ENCODE results near the gene CDH4.

The CDH4 gene

GRCh38 chr20:61746147-61746646 lies 494.1 kb downstream of the CDH4 start:
- no peak overlapping the region for H3K4me3 ChIP-seq (replicated peaks; ENCODE audit: low read depth, low read length)
- no peak for DNase-seq (ENCODE audit: low read depth)
- TF ChIP-seq CTCF (IDR thresholded peaks at IDR 0.05; ENCODE audit: low read length, missing control alignments): no peak

GRCh38 chr20:61746781-61747180 lies 494.7 kb downstream of the CDH4 start:
- no peak for DNase-seq (ENCODE audit: low read depth)
- H3K4me3 ChIP-seq (replicated peaks; ENCODE audit: low read depth, low read length): no peak overlapping the region
- no peak for TF ChIP-seq CTCF (IDR thresholded peaks at IDR 0.05; ENCODE audit: low read length, missing control alignments)

GRCh38 chr20:61748376-61748775 lies 496.3 kb downstream of the CDH4 start:
- DNase-seq (ENCODE audit: low read depth): no peak
- no peak overlapping the region for H3K4me3 ChIP-seq (replicated peaks; ENCODE audit: low read depth, low read length)
- TF ChIP-seq CTCF (IDR thresholded peaks at IDR 0.05; ENCODE audit: low read length, missing control alignments): no peak

GRCh38 chr20:61749406-61750075 lies 497.5 kb downstream of the CDH4 start:
- TF ChIP-seq CTCF (IDR thresholded peaks at IDR 0.05; ENCODE audit: low read length, missing control alignments): no peak
- no peak overlapping the region for H3K4me3 ChIP-seq (replicated peaks; ENCODE audit: low read depth, low read length)
- no peak for DNase-seq (ENCODE audit: low read depth)

- no peak for DNase-seq (ENCODE audit: low read depth)
- no peak for TF ChIP-seq CTCF (IDR thresholded peaks at IDR 0.05; ENCODE audit: low read length, missing control alignments)
- H3K4me3 ChIP-seq (replicated peaks; ENCODE audit: low read depth, low read length): no peak overlapping the region
These were observed 498.0 kb downstream of the CDH4 start for GRCh38 chr20:61750093-61750492.

- DNase-seq (ENCODE audit: low read depth): no peak
- no peak overlapping the region for H3K4me3 ChIP-seq (replicated peaks; ENCODE audit: low read depth, low read length)
- no peak for TF ChIP-seq CTCF (IDR thresholded peaks at IDR 0.05; ENCODE audit: low read length, missing control alignments)
These were observed 500.5 kb downstream of the CDH4 start for GRCh38 chr20:61752576-61752975.
